GM23338 (cell line): ENCODE results near the gene MESP1. TPM values are rescaled to one million over a fixed set of nuclear protein-coding genes. Genes with fewer than 3 reads are reported as not detected.

Experiments used
- ATAC-seq: fragments of 200-7000 bp; cut with Tn5 transposase; 3 replicates; pipeline ENCODE4 v1.9.1; 2020
- DNase-seq: peaks from one replicate; pipeline ENCODE4 v3.0.0-alpha.2; 2015; ENCODE audit warnings: low spot score
- H2AFZ ChIP-seq: fragments of 200-600 bp; sonication (generic); 2 replicates; pipeline ENCODE4 v1.8.0; 2016; ENCODE audit warnings: antibody characterized with exemption, mild to moderate bottlenecking, moderate library complexity
- H3F3A ChIP-seq: fragments of 200-600 bp; sonication (generic); replicated peaks from 2 replicates; pipeline ENCODE4 v1.8.0; 2017; ENCODE audit warnings: antibody characterized with exemption, mixed run types, low read depth
- H3K27ac ChIP-seq: fragments of 200-600 bp; sonication (generic); 2 replicates; pipeline ENCODE4 v1.6.1; 2016; ENCODE audit warnings: low read depth
- H3K27me3 ChIP-seq: fragments of 200-600 bp; sonication (generic); 2 replicates; pipeline ENCODE4 v1.8.0; 2016; ENCODE audit warnings: mild to moderate bottlenecking, mixed run types, moderate library complexity; ENCODE audit not compliant: insufficient read depth
- H3K36me3 ChIP-seq: fragments of 200-600 bp; sonication (generic); 2 replicates; pipeline ENCODE4 v1.8.0; 2016; ENCODE audit warnings: mild to moderate bottlenecking; ENCODE audit not compliant: insufficient read depth
- H3K4me1 ChIP-seq: fragments of 200-600 bp; sonication (generic); 2 replicates; pipeline ENCODE4 v1.8.0; 2016; ENCODE audit warnings: mild to moderate bottlenecking, moderate library complexity; ENCODE audit not compliant: insufficient read depth
- H3K4me2 ChIP-seq: fragments of 200-600 bp; sonication (generic); 2 replicates; pipeline ENCODE4 v1.7.1; 2017; ENCODE audit warnings: mixed run types
- H3K4me3 ChIP-seq: fragments of 200-600 bp; sonication (generic); 2 replicates; pipeline ENCODE4 v1.6.1; 2016; ENCODE audit warnings: mixed run types
- H3K79me2 ChIP-seq: fragments of 200-600 bp; sonication (generic); replicated peaks from 2 replicates; pipeline ENCODE4 v1.8.0; 2017; ENCODE audit warnings: mild to moderate bottlenecking; ENCODE audit not compliant: insufficient read depth
- H3K9me2 ChIP-seq: fragments of 200-600 bp; sonication (generic); 2 replicates; pipeline ENCODE4 v1.8.0; 2017; ENCODE audit not compliant: insufficient read depth
- H4K20me1 ChIP-seq: fragments of 200-600 bp; sonication (generic); replicated peaks from 2 replicates; pipeline ENCODE4 v1.8.0; 2017; ENCODE audit warnings: mild to moderate bottlenecking; ENCODE audit not compliant: insufficient read depth
- H3K27ac Mint-ChIP-seq: 2 replicates; pipeline ENCODE4 v1.8.0; 2020; ENCODE audit warnings: inconsistent platforms, mild to moderate bottlenecking, moderate library complexity, mixed read lengths
- H3K27me3 Mint-ChIP-seq: 3 replicates; pipeline ENCODE4 v1.8.0; 2022; ENCODE audit warnings: low read depth, mild to moderate bottlenecking, moderate library complexity, mixed read lengths, inconsistent platforms; ENCODE audit not compliant: insufficient read depth, poor library complexity
- H3K36me3 Mint-ChIP-seq: 3 replicates; pipeline ENCODE4 v1.8.0; 2021; ENCODE audit warnings: low read depth, mild to moderate bottlenecking, inconsistent platforms, moderate library complexity, mixed read lengths
- H3K4me1 Mint-ChIP-seq: 3 replicates; pipeline ENCODE4 v1.8.0; 2020; ENCODE audit warnings: mild to moderate bottlenecking, inconsistent platforms, mixed read lengths
- H3K4me3 Mint-ChIP-seq: 3 replicates; pipeline ENCODE4 v1.8.0; 2021; ENCODE audit warnings: moderate library complexity, mild to moderate bottlenecking, inconsistent platforms, mixed read lengths
- H3K9me3 Mint-ChIP-seq: 3 replicates; pipeline ENCODE4 v1.8.0; 2020; ENCODE audit warnings: moderate library complexity, mild to moderate bottlenecking, inconsistent platforms, mixed read lengths
- CREB1 ChIP-seq: fragments of 250-450 bp; sonication (Bioruptor Pico); IDR thresholded peaks from 2 replicates; pipeline ENCODE4 v1.5.0; 2020; ENCODE audit warnings: low read depth, mild to moderate bottlenecking, moderate library complexity
- CTCF ChIP-seq, 2 experiments: fragments of 200-600 bp in 1 of 2; sonication (generic) in 1 of 2; conservative IDR thresholded peaks; 2 replicates each; pipeline versions ENCODE4 v1.5.1 to v1.6.1; 2016 to 2017; ENCODE audit warnings: antibody characterized with exemption in 2 of 2, low read depth in 2 of 2, mild to moderate bottlenecking in 2 of 2, moderate library complexity in 1 of 2
- ETS1 ChIP-seq: IDR thresholded peaks from 2 replicates; pipeline ENCODE4 v1.6.1; 2016; ENCODE audit warnings: antibody characterized with exemption
- EZH2 ChIP-seq: fragments of 200-600 bp; sonication (generic); IDR thresholded peaks from one replicate; pipeline ENCODE4 v1.8.0; 2017; ENCODE audit warnings: antibody characterized with exemption, mild to moderate bottlenecking, low read depth; ENCODE audit not compliant: unreplicated experiment
- EZH2phosphoT487 ChIP-seq: fragments of 200-600 bp; sonication (generic); IDR thresholded peaks from one replicate; pipeline ENCODE4 v1.8.1; 2018; ENCODE audit warnings: antibody characterized with exemption; ENCODE audit not compliant: unreplicated experiment
- JUNB ChIP-seq: IDR thresholded peaks from one replicate; pipeline ENCODE4 v1.6.1; 2016; ENCODE audit warnings: antibody characterized with exemption; ENCODE audit not compliant: unreplicated experiment
- NANOG ChIP-seq: IDR thresholded peaks from 2 replicates; pipeline ENCODE4 v1.6.1; 2016; ENCODE audit warnings: antibody characterized with exemption, borderline replicate concordance
- POLR2AphosphoS5 ChIP-seq: IDR thresholded peaks from 2 replicates; pipeline ENCODE4 v1.6.1; 2016; ENCODE audit warnings: antibody characterized with exemption, low read depth
- REST ChIP-seq: IDR thresholded peaks from one replicate; pipeline ENCODE4 v1.6.1; 2018; ENCODE audit warnings: antibody characterized with exemption; ENCODE audit not compliant: unreplicated experiment
- STAT1 ChIP-seq: IDR thresholded peaks from one replicate; pipeline ENCODE4 v1.6.1; 2016; ENCODE audit warnings: antibody characterized with exemption; ENCODE audit not compliant: unreplicated experiment
- ZNF114 ChIP-seq: fragments of 250-450 bp; sonication (Bioruptor Pico); IDR thresholded peaks from 2 replicates; pipeline ENCODE4 v1.5.0; 2020; ENCODE audit warnings: mild to moderate bottlenecking, moderate library complexity
- ZNF331 ChIP-seq: fragments of 250-450 bp; sonication (Bioruptor Pico); IDR thresholded peaks from 2 replicates; pipeline ENCODE4 v1.5.0; 2020; ENCODE audit warnings: low read depth, mild to moderate bottlenecking, moderate library complexity
- ZNF462 ChIP-seq: fragments of 250-450 bp; sonication (Bioruptor Pico); IDR thresholded peaks from 2 replicates; pipeline ENCODE4 v1.5.0; 2020; ENCODE audit warnings: mild to moderate bottlenecking, moderate library complexity
- polyA plus RNA-seq: library from polyadenylated mRNA; unstranded; fragments of >200 nt; fragmentation: Nextera tagmentation; extraction: Ambion mirVana; gene quantifications from 2 replicates; pipeline ENCODE4 v1.2.1, GENCODE V29; 2016
- total RNA-seq: library from RNA; depleted of rRNA; stranded (reverse); fragments of >200 nt; shearing (Covaris generic); gene quantifications from 2 replicates; pipeline ENCODE4 v1.2.3, GENCODE V29; 2014

MESP1 gene
- total and polyA plus RNA-seq, 2 experiments from 2014 or later: 0.21 to 0.91 TPM

- Histone ChIP-seq H3K4me3 (no peak overlapping the region), H3F3A (no peaks in the 10 kb centered on the region), H3K9me2 (no peaks in the 10 kb centered on the region), H3K27ac (no peak overlapping the region), H3K27me3 (no peaks in the 10 kb centered on the region), H4K20me1 (no peaks in the 10 kb centered on the region), H3K4me2 (no peak overlapping the region), H2AFZ (no peak overlapping the region), H3K4me1 (no peaks in the 10 kb centered on the region), H3K79me2 (no peaks in the 10 kb centered on the region), H3K36me3 (no peaks in the 10 kb centered on the region)
- no peaks in the 10 kb centered on the region for H3K36me3 Mint-ChIP-seq
- no peaks in the 10 kb centered on the region for H3K9me3 Mint-ChIP-seq
- H3K4me3 Mint-ChIP-seq: no peak overlapping the region
- peaks cover 6% of the 10 kb centered on the region for H3K27me3 Mint-ChIP-seq
- DNase-seq: no peak
- no peak for ATAC-seq
- TF ChIP-seq EZH2 (no peak), CREB1 (CRISPR knock-in tag) (no peak), STAT1 (no peak), EZH2phosphoT487 (no peak), JUNB (no peak), NANOG (no peak), ZNF462 (CRISPR knock-in tag) (no peak), ETS1 (no peak), CTCF (conservative IDR thresholded peaks at IDR 0.05; ENCODE audit: low read depth in 2 of 2) (no peak), ZNF114 (CRISPR knock-in tag) (no peak), POLR2AphosphoS5 (no peak), ZNF331 (CRISPR knock-in tag) (no peak), REST (no peak)
- H3K4me1 Mint-ChIP-seq: peaks cover 3% of the 10 kb centered on the region
- H3K27ac Mint-ChIP-seq: no peak overlapping the region
Measured at GRCh38 chr15:89765694-89766093, 14.6 kb upstream of the MESP1 start.
